Nephron (organoid): ENCODE results near the gene FHDC1.
A peak's percentile ranks its signal among the peaks of the same experiment; 100 is the strongest.

Source experiments
- H3K27ac Mint-ChIP-seq, 3 experiments: 2 replicates each; pipeline ENCODE4 v1.8.0; 2020; ENCODE audit warnings: mixed read lengths in 3 of 3, mild to moderate bottlenecking in 2 of 3, moderate library complexity in 1 of 3
- H3K27me3 Mint-ChIP-seq: 2 replicates; pipeline ENCODE4 v1.8.0; 2021; ENCODE audit warnings: low read depth, mild to moderate bottlenecking, moderate library complexity, mixed read lengths
- H3K36me3 Mint-ChIP-seq: 2 replicates; pipeline ENCODE4 v1.8.0; 2020; ENCODE audit warnings: low read depth, mixed read lengths
- H3K4me1 Mint-ChIP-seq: 2 replicates; pipeline ENCODE4 v1.8.0; 2020; ENCODE audit warnings: mixed read lengths
- H3K4me3 Mint-ChIP-seq, 3 experiments: 2 replicates each; pipeline ENCODE4 v1.8.0; 2020; ENCODE audit warnings: mild to moderate bottlenecking in 3 of 3, mixed read lengths in 3 of 3, moderate library complexity in 2 of 3
- H3K9me3 Mint-ChIP-seq: 2 replicates; pipeline ENCODE4 v1.8.0; 2020; ENCODE audit warnings: mixed read lengths
- TF ChIP-seq, protein P1 (sequence below), 3 experiments: fragments of 200-600 bp; sonication (generic); IDR thresholded peaks; one replicate each; pipeline ENCODE4 v1.5.0; 2021; ENCODE audit warnings: antibody characterized with exemption in 3 of 3; ENCODE audit not compliant: unreplicated experiment in 3 of 3

FHDC1 gene

DNA sequence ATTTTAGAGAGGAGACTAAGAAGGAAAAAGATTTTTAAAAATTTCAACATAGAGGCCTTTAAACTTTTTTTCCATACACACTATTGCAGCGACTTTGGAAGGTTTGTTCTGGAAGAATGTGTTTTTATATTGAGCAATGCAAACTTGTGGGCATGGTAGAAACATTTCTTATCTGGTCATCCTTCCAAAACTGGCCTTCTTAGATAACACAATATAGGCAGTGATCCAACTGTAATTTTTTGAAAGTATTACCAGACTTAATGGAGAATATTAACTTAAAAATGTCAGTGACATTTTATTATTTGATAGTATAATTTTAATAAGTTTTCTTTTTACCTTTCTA lies 25.6 kb downstream of the FHDC1 start:
- TF ChIP-seq, protein P1, sequence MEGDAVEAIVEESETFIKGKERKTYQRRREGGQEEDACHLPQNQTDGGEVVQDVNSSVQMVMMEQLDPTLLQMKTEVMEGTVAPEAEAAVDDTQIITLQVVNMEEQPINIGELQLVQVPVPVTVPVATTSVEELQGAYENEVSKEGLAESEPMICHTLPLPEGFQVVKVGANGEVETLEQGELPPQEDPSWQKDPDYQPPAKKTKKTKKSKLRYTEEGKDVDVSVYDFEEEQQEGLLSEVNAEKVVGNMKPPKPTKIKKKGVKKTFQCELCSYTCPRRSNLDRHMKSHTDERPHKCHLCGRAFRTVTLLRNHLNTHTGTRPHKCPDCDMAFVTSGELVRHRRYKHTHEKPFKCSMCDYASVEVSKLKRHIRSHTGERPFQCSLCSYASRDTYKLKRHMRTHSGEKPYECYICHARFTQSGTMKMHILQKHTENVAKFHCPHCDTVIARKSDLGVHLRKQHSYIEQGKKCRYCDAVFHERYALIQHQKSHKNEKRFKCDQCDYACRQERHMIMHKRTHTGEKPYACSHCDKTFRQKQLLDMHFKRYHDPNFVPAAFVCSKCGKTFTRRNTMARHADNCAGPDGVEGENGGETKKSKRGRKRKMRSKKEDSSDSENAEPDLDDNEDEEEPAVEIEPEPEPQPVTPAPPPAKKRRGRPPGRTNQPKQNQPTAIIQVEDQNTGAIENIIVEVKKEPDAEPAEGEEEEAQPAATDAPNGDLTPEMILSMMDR (IDR thresholded peaks at IDR 0.05; ENCODE audit: unreplicated experiment in 3 of 3), result no peak
- Mint-ChIP-seq H3K4me3 (no peak overlapping the region), H3K36me3 (no peaks in the 10 kb centered on the region), H3K9me3 (no peaks in the 10 kb centered on the region), H3K4me1 (peaks cover 19% of the 10 kb centered on the region), H3K27ac (no peak overlapping the region), H3K27me3 (peaks cover 10% of the 10 kb centered on the region)

DNA sequence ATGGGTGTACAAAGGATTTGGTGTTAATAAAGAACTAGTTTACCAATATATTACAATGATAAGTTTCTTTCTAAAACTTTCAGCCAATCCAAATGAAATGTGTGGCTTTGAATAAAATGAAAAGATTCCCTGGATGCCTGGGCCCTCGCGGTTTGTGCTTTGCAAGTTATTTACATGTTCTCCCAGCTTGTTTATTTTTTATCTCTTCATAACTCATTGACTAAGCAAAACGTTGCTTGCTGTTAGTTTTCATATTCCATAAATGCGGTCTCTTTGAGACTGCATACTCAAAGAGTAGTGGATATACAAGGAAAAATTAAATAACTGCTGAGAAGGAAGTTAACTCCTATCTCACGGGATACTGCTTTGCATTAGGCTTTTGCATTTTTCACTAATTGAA lies 26.0 kb downstream of the FHDC1 start:
- TF ChIP-seq, protein P1 (IDR thresholded peaks at IDR 0.05; ENCODE audit: unreplicated experiment in 3 of 3), result no peak
- Mint-ChIP-seq H3K36me3 (no peaks in the 10 kb centered on the region), H3K4me1 (peaks cover 18% of the 10 kb centered on the region), H3K4me3 (no peak overlapping the region), H3K27me3 (peaks cover 8% of the 10 kb centered on the region), H3K9me3 (no peaks in the 10 kb centered on the region), H3K27ac (no peak overlapping the region)

DNA sequence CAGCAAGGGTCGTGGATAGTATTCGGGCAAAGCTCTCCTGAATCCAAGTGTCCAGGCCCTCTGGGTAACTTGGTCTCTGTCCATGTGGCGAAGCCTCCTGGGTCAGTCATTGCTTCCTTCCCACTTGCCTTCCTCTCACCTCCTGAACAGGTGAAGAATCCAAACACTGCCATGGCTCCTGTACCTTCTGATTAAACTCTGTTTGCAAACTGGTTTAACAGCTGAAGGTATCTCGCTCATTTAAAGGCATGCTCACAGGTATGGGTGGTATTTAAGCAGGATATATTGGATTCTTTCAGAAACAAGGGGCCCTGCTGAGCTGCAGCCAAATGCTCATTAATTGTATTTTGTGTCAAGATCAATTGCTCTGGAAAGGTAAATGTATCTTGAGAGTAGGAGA lies 28.2 kb downstream of the FHDC1 start:
- peaks cover 8% of the 10 kb centered on the region for H3K27me3 Mint-ChIP-seq

DNA sequence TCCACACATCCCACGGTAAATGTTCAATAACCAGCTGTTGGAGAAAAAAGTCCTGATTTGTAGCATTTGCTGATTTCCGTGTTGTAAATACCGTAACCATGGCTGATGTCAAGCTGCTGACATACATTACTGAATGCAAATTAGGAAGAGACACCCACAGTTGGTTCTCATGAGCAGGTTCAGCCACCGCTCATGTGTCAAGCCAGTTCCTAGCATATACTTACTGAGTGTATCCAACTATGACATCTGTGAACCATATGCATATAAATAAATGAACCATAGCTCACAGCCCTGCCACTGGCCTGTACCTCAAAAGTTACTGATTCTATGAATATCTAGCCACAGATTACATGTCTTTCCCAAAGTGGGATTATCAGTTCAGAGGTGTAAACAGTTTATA lies 29.5 kb downstream of the FHDC1 start:
- peaks cover 16% of the 10 kb centered on the region for H3K4me1 Mint-ChIP-seq
- TF ChIP-seq, protein P1 (IDR thresholded peaks at IDR 0.05; ENCODE audit: unreplicated experiment in 3 of 3), result no peak
- H3K36me3 Mint-ChIP-seq, result peaks cover 3% of the 10 kb centered on the region
- peak overlapping the region in 1 of 3 experiments; percentile 48 for H3K27ac Mint-ChIP-seq
- H3K4me3 Mint-ChIP-seq, result no peak overlapping the region
- H3K9me3 Mint-ChIP-seq, result no peaks in the 10 kb centered on the region
- H3K27me3 Mint-ChIP-seq, result peaks cover 8% of the 10 kb centered on the region

More for the DNA sequence above, 28.2 kb downstream of the FHDC1 start:
- Mint-ChIP-seq H3K4me1 (peaks cover 9% of the 10 kb centered on the region), H3K36me3 (no peaks in the 10 kb centered on the region), H3K27ac (peak overlapping the region in 1 of 3 experiments; percentile 28), H3K9me3 (no peaks in the 10 kb centered on the region), H3K4me3 (no peak overlapping the region)
- TF ChIP-seq, protein P1 (IDR thresholded peaks at IDR 0.05; ENCODE audit: unreplicated experiment in 3 of 3), result no peak

DNA sequence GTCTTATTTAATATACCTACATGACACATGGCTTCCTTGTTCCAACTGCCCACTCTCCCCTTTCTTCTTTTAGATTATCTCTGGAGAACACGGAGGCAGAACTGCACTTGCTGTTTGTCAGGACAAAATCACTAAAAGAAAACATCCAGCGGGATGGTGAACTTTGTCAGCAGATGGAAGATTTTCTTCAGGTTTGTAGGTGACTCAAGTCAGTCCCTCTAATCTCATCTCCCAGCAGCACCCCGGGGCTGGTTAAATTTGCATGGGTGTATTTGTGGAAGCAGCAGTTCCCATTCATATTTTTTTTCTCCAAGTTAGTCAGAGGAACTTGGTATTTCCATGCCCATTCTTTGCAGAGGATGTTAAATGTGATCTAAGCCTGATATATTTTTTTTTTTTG lies 31.8 kb downstream of the FHDC1 start:
- Mint-ChIP-seq H3K27ac (peak overlapping the region in 2 of 3 experiments; percentile 11 to 66), H3K36me3 (peaks cover 5% of the 10 kb centered on the region)
- TF ChIP-seq, protein P1 (IDR thresholded peaks at IDR 0.05; ENCODE audit: unreplicated experiment in 3 of 3), result no peak

DNA sequence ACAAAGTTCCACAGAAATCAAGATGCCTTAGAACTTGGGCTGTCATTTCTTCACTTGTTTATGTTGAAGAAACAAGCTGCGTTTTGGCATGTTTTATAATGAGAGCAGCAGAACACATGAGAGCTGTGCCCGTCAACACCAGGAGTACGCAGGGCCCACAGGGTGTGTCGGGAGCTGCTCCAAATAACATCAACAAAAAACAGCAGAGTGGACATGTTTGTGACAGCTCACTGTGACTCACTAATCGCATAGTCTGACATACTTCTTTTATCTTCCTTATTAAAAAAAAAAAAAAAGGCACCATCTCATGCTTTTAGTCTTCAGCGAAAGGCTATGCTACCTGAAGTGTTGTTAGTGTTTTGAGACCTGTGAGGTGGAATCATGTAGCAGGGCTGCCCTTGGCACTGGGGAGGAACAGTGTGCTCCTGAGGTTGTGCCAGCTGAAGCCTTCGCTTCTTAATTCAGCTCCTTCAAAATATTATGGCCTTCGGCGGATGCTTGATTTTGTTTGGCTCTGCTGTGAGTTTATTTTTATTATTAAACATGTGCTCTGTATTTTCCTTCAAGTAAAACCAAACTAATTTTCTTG lies 32.8 kb downstream of the FHDC1 start:
- Mint-ChIP-seq H3K4me1 (peaks cover 34% of the 10 kb centered on the region), H3K27ac (no peak overlapping the region), H3K4me3 (no peak overlapping the region)

More for the DNA sequence above, 31.8 kb downstream of the FHDC1 start:
- Mint-ChIP-seq H3K4me3 (no peak overlapping the region), H3K9me3 (no peaks in the 10 kb centered on the region), H3K27me3 (peaks cover 3% of the 10 kb centered on the region), H3K4me1 (peaks cover 24% of the 10 kb centered on the region)

More for the DNA sequence above, 32.8 kb downstream of the FHDC1 start:
- Mint-ChIP-seq H3K36me3 (peaks cover 5% of the 10 kb centered on the region), H3K9me3 (no peaks in the 10 kb centered on the region), H3K27me3 (no peaks in the 10 kb centered on the region)
- TF ChIP-seq, protein P1 (IDR thresholded peaks at IDR 0.05; ENCODE audit: unreplicated experiment in 3 of 3), result no peak
